HFFc6 (cell line): ENCODE measurements around the gene SEPTIN5. TPM values are rescaled to one million over a fixed set of nuclear protein-coding genes. Genes with fewer than 3 reads are reported as not detected.

Experiments used
- DNase-seq: peaks from one replicate; pipeline ENCODE4 v3.0.0-alpha.2; 2018
- H3K27ac Mint-ChIP-seq: 2 replicates; pipeline ENCODE4 v1.8.0; 2020; ENCODE audit warnings: mild to moderate bottlenecking, mixed read lengths
- H3K27me3 Mint-ChIP-seq: 2 replicates; pipeline ENCODE4 v1.8.0; 2021; ENCODE audit warnings: mild to moderate bottlenecking, moderate library complexity, mixed read lengths; ENCODE audit not compliant: insufficient read depth
- H3K36me3 Mint-ChIP-seq: 2 replicates; pipeline ENCODE4 v1.8.0; 2021; ENCODE audit warnings: low read depth, mixed read lengths
- H3K4me1 Mint-ChIP-seq: 2 replicates; pipeline ENCODE4 v1.8.0; 2020; ENCODE audit warnings: low read depth, mixed read lengths
- H3K4me3 Mint-ChIP-seq: 2 replicates; pipeline ENCODE4 v1.8.0; 2020; ENCODE audit warnings: mild to moderate bottlenecking, moderate library complexity, mixed read lengths
- H3K9me3 Mint-ChIP-seq: 2 replicates; pipeline ENCODE4 v1.8.0; 2020; ENCODE audit warnings: mild to moderate bottlenecking, mixed read lengths
- long read RNA-seq: library from polyadenylated mRNA; unstranded; transcript quantifications from one replicate; pipeline ENCODE4 v2.0.0, GENCODE V29; 2019
- total RNA-seq, 6 experiments: library from RNA; stranded (reverse); fragmentation: NEBNext Ultra II Directional; extraction: Animal tissue kit (Norgen Biotek cat#: 25700); gene quantifications; 2 replicates in 1 of 6; 3 replicates in 5 of 6; pipeline ENCODE4 v1.2.3, GENCODE V29; 2021
- TF ChIP-seq, protein P1 (sequence below): fragments of 200-600 bp; sonication (generic); IDR thresholded peaks from 2 replicates; pipeline ENCODE4 v1.5.0; 2021; ENCODE audit warnings: antibody characterized with exemption, mild to moderate bottlenecking

Gene SEPTIN5
- total RNA-seq, result 10 to 100 TPM in 2 of 6 experiments, 1 to 10 TPM in 4; 4.9 to 13.7 (median 6.5) TPM
- long read RNA-seq, transcript SEPT5-201 (11 exons, 1,588 nt), result major isoform, 13 of 15 reads
- long read RNA-seq, partial matches to known transcripts, result 0 of 15 reads
- long read RNA-seq, other reads (novel, unspliced or antisense), result 1 of 15 reads

DNA sequence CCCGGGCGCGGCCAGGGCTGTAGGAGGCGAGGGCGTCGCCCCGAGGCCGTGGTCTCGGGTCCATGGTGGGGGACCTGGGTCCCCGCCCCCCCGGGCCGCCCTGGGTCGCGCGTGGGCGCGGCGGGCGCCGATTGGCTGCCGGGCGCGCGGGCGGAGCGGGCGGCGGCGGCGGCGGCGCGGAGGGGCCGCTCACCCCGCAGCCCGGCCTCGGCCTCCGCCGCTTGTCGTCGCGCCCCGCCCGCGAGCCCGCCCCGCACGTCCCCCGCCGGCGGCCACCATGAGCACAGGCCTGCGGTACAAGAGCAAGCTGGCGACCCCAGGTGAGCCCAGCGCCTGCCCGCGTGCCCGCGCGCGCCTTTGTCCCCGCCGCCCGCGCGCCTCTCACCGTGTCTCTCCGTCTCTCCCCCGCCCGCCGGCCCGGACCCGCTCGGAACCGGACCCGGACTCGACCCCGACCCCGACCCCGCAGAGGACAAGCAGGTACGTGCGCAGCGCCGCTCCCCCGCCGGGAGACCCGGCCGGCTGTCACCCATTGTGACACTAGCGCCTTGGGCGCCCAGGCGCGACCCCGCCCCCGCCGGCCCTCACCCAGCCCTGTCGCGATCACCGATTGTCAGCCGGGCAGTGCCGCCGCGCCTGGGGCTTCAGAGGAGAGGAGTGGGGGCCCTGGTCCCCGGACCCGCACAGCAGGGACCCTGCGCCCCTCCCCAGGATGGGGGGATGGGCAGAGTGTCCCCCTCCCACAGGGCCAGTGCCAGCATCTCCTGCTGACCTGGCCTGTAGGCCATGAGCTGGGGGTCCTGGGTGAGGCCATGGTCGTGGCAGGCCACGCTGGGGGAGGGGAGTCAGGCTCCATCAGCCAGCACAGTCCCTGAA lies at the start of gene SEPTIN5:
SEPTIN5 (plus strand) TSS at position 192 of the 876 bp plus-strand sequence; CDS start at position 278, 86 bp downstream.
- Mint-ChIP-seq H3K9me3 (no peaks in the 10 kb centered on the region), H3K27ac (no peak within 1 kb of the TSS), H3K36me3 (no peaks in the 10 kb centered on the region), H3K4me3 (peak within 1 kb of the TSS; percentile 67), H3K4me1 (no peaks in the 10 kb centered on the region), H3K27me3 (peaks cover 20% of the 10 kb centered on the region)
- TF ChIP-seq, protein P1, sequence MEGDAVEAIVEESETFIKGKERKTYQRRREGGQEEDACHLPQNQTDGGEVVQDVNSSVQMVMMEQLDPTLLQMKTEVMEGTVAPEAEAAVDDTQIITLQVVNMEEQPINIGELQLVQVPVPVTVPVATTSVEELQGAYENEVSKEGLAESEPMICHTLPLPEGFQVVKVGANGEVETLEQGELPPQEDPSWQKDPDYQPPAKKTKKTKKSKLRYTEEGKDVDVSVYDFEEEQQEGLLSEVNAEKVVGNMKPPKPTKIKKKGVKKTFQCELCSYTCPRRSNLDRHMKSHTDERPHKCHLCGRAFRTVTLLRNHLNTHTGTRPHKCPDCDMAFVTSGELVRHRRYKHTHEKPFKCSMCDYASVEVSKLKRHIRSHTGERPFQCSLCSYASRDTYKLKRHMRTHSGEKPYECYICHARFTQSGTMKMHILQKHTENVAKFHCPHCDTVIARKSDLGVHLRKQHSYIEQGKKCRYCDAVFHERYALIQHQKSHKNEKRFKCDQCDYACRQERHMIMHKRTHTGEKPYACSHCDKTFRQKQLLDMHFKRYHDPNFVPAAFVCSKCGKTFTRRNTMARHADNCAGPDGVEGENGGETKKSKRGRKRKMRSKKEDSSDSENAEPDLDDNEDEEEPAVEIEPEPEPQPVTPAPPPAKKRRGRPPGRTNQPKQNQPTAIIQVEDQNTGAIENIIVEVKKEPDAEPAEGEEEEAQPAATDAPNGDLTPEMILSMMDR, result no peak
- no peak for DNase-seq

DNA sequence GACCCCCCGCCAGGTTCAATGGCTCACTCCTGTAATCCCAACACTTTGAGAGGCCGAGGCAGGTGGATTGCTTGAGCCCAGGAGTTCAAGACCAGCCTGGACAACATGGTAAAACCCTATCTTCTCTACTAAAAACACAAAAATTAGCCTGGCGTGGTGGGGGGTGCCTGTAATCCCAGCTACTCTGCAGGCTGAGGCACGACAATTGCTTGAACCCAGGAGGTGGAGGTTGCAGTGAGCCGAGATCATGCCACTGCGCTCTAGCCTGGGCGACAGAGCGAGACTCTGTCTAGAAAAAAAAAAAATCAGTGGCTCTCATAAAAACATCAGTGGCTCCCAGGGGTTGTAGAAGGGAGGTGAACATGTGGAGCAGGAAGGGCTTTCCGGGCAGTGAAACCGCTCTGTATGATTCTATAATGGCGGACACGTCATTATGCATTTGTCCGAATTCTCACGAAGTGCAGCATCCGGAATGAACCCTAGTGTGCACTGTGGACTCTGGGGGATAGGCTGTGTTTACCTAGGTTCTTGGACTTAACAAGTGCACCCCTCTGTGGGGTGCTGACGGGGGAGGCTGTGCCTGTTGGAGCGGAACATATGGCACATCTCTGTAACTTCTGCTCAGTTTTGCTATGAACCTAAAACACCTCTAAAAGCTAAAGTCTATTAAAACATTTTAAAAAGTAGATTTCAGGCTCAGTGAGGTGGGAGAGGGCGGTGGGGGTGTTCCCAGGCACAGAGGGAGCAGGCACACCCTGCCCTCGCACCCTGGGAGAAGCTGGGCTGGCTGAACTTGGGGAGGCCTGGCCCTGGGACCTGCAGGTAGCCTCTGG lies 49.1 kb upstream of the SEPTIN5 start:
- Mint-ChIP-seq H3K27me3 (peaks cover 41% of the 10 kb centered on the region), H3K4me1 (peaks cover 26% of the 10 kb centered on the region)

DNA sequence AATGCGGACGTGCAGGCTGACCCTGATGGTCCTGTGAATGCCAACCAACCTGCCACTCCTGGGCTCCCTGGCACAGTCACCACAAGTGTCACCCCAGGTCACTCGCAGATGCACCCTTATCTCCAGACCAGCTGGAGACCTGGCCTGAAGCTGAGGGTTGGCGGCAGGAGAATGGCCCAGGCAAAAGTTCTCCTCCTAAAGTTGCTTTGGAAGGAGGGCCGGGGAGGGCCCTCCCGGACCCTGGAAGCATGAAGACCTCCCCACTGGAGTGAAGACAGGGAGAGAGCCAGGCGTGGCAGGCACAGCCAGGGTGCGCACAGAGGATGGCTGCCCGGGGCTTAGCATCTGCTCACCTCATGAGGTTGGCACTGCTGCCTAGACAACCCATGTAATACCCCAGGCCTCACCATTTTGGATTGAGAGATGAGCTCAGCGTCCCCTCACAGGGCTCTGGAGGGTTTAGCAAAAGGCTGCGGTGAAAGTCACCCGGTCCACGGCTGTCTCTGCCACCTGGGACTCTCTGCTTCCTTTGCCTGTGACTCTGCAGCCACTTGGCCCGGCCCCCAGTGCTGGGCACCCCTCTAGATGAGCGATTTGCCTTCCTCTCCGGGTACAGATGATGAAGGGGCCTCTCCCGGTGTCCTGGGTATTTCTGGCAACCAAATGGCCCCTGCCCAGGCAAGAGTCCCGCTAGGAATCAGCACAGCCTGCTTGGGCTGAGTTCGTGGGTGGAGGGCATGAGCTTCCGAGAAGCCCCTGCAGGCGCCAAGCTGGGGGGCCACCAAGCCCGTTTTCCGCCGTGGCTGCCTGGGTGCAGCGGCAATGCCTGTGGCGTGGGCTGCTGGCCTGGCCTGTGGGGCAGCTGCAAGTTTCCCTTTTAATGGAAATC lies 48.3 kb upstream of the SEPTIN5 start:
- TF ChIP-seq, protein P1, result no peak
- Mint-ChIP-seq H3K36me3 (no peaks in the 10 kb centered on the region), H3K4me1 (peaks cover 26% of the 10 kb centered on the region), H3K27me3 (peaks cover 44% of the 10 kb centered on the region), H3K9me3 (no peaks in the 10 kb centered on the region), H3K27ac (no peak overlapping the region), H3K4me3 (no peak overlapping the region)
- no peak for DNase-seq

More for the DNA sequence above, 49.1 kb upstream of the SEPTIN5 start:
- no peak for DNase-seq
- no peak overlapping the region for H3K4me3 Mint-ChIP-seq
- no peaks in the 10 kb centered on the region for H3K36me3 Mint-ChIP-seq
- H3K27ac Mint-ChIP-seq, result no peak overlapping the region
- TF ChIP-seq, protein P1, result no peak
- no peaks in the 10 kb centered on the region for H3K9me3 Mint-ChIP-seq

DNA sequence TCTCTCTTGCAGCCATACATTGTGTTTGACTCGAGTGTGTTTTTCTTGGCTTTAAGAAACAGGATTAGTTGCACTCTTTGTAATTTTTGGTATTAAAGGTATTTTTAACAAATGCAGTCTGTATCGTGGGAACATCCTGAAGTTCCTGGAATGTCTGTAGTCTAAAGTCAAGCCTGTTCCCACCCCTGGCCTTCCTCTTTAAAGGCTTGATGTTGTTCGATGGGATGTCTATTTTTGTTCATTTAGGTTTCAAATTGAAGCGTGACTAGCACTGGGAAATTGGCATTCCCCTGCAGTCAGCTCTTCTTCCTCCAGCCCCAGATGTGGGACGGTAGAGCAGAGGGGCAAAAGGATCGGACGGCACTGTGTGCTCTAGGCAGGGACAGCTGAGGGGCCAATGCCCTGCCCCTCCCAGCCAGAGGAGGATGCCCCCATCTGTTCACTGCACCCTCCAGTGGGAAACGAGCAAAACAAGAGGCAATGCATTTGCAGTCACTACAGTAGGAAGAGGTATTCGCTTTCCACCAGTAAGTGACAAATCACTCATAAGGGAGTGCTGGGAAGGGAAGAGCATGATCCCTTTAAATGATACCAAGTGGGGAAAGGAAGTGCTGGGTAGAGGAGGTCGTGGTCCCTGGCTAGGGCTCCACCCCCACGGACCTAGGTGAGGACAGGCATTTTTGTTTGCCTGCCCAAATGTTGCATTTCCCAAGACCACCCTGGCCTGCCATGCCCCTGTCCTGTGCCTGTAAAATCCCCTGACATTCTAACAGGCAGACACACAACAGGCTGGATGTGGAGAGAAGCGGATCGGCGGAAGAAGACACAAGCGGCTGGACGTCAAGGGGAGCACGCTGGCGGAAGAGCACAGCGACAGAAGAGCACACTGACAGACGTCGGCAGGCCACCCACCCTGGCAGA lies 47.4 kb upstream of the SEPTIN5 start:
- peaks cover 5% of the 10 kb centered on the region for H3K9me3 Mint-ChIP-seq
- TF ChIP-seq, protein P1, result no peak
- peak; percentile 15 for DNase-seq
- no peak overlapping the region for H3K4me3 Mint-ChIP-seq
- peaks cover 26% of the 10 kb centered on the region for H3K4me1 Mint-ChIP-seq
- H3K27me3 Mint-ChIP-seq, result peaks cover 49% of the 10 kb centered on the region
- H3K36me3 Mint-ChIP-seq, result peaks cover 5% of the 10 kb centered on the region; the same call in 1 of the 2 replicates
- H3K27ac Mint-ChIP-seq, result peak overlapping the region; percentile 15; the same call in 1 of the 2 replicates
